Fibroblast of villous mesenchyme (primary cell): ENCODE measurements around the gene EBPL. TPM values are rescaled to one million over a fixed set of nuclear protein-coding genes. Genes with fewer than 3 reads are reported as not detected.
A peak's percentile ranks its signal among the peaks of the same experiment; 100 is the strongest.

ENCODE experiments used
- DNase-seq: peaks from one replicate; pipeline ENCODE4 v3.0.0-alpha.2; 2010; ENCODE audit warnings: low read depth
- H3K4me3 ChIP-seq: 2 replicates; pipeline ENCODE4 v1.5.1; 2011; ENCODE audit warnings: low read depth, mild to moderate bottlenecking, low read length
- total RNA-seq: library from RNA; depleted of rRNA; stranded (reverse); fragments of >200 nt; gene quantifications from 2 replicates; pipeline ENCODE4 v1.2.3, GENCODE V29; 2012
- TF ChIP-seq, protein P1 (sequence below): IDR thresholded peaks from 2 replicates; pipeline ENCODE4 v1.5.1; 2012; ENCODE audit warnings: low read depth, mild to moderate bottlenecking, low read length; ENCODE audit not compliant: insufficient read depth

Gene EBPL
- 39.7 and 52.5 TPM in 2 replicates for total RNA-seq

DNA sequence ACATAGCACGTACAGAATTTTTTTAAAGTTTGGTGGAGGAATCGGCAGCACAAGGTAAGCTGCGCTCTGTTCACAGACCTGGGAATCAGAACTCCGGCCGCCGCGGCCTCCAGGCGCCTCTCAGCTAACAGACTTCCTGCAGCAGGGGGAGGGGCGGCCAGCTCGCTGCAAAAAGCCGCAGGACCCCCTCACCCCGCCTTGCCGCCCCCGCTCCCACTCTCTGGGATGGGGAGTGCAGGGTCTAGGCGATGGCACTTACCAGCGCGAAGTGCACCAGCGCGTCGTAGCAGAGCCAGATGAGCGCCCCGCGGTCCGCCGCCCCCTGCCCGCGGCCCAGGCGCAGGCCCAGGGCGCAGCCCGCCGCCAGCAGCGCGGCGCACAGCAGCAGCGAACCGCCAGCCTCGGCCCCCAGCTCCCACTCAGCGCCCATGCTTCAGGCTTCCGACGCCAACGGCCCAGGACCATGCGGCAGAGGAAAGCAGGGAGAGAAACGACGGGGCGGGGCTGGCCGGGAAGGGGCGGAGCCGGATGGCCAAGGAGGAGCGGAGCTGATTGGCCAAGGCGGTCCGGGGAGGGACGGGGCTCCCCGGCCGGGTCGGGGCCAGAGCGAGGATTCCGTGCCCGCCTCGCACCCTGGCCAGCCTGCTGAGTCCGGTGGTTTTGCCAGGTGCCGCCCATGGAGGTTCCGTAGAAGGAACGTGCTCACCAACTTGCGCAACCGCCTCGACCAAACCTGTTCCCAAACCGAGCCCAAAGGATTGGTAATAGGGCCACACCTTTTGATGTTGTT is at the start of gene EBPL:
Gene EBPL, minus strand, starts transcription at position 492 of the 790 bp plus-strand sequence. Its CDS starts 62 bp downstream, at position 430.
- peak; percentile 85 for DNase-seq
- TF ChIP-seq, protein P1, sequence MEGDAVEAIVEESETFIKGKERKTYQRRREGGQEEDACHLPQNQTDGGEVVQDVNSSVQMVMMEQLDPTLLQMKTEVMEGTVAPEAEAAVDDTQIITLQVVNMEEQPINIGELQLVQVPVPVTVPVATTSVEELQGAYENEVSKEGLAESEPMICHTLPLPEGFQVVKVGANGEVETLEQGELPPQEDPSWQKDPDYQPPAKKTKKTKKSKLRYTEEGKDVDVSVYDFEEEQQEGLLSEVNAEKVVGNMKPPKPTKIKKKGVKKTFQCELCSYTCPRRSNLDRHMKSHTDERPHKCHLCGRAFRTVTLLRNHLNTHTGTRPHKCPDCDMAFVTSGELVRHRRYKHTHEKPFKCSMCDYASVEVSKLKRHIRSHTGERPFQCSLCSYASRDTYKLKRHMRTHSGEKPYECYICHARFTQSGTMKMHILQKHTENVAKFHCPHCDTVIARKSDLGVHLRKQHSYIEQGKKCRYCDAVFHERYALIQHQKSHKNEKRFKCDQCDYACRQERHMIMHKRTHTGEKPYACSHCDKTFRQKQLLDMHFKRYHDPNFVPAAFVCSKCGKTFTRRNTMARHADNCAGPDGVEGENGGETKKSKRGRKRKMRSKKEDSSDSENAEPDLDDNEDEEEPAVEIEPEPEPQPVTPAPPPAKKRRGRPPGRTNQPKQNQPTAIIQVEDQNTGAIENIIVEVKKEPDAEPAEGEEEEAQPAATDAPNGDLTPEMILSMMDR, result no peak
- peak within 1 kb of the TSS; percentile 75 for H3K4me3 ChIP-seq

DNA sequence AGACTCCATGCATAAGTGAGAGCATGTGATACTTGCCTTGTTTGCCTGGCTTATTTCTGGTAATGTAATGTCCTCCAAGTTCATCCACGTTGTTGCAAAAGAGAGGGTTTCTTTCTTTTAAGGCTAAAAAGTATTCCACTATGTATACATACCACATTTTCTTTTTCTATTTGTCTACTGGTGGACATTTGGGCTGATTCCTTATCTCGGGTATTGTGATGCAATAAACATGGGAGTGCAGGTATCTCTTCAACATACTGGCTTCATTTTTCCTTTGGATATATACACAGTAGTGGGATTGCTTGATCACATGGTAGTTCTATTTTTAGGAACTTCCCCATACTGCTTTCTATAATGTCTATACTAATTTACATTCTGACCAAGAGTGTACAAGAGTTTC is 49.6 kb upstream of the EBPL start:
- no peak for DNase-seq
- H3K4me3 ChIP-seq, result no peak overlapping the region
- TF ChIP-seq, protein P1, result no peak

DNA sequence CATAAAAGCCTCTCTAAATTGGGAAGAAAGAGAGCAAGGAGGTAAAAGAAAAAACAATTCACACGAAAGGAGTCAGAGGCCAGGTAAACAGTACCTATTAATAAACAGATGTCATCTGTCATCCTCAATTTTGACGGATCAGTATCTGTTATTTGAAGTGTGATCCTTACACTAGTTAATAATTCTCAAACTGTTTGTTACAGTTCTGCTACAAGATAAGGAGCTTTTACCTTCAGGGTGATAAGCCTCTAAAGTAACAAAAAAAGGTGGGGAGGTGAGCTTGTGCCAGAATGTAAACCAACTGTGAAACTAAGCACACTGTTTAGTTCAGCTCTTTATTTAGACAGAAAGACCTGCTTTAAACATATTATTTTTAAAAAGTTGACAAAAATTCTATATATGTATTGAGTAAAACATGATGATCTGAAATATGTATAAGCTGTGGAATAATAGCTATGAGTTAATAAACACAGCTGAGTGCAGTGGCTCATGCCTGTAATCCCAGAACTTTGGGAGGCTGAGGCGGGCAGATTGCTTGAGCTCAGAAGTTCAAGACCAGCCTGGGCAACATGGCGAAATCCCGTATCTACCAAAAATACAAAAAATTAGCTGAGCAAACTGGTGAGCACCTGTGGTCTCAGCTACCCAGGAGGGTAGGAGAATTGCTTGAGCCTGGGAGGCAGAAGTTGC is 48.4 kb upstream of the EBPL start:
- H3K4me3 ChIP-seq, result no peak overlapping the region
- DNase-seq, result no peak
- TF ChIP-seq, protein P1, result no peak

DNA sequence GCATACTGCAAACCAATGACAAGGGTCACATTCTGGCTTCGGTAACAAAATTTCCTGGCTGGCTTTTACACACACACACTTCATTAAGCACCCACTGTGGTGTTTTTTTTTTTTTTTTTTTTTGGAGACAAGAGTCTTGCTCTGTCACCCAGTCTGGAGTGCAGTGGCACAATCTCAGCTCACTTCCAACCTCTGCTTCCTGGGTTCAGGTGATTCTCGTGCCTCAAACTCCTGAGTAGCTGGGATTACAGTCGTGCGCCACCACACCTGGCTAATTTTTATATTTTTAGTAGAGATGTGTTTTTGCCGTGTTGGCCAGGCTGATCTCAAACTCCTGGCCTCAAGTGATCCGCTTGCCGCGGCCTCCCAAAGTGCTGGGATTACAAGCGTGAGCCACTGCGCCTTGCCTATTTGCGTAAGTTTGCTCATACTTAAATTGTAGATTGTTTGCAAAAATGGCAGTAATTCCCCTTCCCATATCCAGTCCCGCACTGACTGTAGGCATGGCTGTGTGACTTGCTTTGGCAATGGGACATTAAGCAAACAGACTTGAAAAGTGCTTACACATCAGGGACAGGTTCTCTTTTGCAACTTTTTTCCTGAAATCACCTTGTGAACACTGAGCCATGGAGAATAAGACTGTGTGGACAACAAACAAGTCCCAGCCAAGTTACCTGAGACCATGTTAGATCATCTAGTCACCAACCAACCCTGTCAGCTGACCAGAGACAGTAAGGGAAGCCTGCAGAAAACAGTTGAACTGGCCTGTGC is 42.1 kb upstream of the EBPL start:
- TF ChIP-seq, protein P1, result no peak
- H3K4me3 ChIP-seq, result no peak overlapping the region
- DNase-seq, result no peak

DNA sequence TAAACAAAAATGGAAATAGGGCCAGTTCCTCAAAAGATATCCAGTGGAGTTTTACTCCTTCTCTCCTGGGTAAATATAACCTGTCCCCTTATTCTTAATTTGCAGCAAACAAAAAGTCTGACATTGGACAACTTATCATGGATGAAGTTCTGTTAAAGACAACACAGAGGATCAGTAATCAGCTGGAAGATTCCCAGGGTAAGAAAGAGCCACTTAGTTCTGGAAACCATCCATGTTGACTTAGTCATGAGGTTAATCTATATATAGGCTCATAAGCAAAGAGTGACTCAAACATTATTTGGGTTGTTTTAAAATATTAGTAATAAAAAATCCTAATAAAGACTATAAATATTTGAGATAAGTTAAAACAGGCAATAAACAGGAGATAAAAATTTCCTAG is 40.5 kb upstream of the EBPL start:
- TF ChIP-seq, protein P1, result no peak
- no peak overlapping the region for H3K4me3 ChIP-seq
- DNase-seq, result peak; percentile 82

DNA sequence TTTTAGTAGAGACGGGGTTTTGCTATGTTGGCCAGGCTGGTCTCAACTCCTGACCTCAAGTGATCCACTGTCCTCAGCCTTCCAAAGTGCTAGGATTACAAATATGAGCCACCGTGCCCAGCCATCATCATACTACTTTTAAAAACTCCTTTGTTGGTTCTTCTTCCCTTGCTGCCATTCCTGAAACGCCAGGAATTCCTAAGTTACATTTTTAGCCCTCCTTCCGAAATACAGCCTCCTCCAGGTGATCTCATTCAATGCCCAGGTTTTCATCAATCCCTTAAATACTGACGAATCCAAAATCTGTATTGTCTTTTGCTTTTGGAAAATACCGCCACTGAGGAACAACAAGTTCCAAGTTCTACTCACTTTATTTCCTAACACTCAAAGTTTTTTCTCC is 25.3 kb upstream of the EBPL start:
- DNase-seq, result no peak
- no peak overlapping the region for H3K4me3 ChIP-seq
- TF ChIP-seq, protein P1, result no peak
